ENCODE measurements around the gene LHFPL3.

DNA sequence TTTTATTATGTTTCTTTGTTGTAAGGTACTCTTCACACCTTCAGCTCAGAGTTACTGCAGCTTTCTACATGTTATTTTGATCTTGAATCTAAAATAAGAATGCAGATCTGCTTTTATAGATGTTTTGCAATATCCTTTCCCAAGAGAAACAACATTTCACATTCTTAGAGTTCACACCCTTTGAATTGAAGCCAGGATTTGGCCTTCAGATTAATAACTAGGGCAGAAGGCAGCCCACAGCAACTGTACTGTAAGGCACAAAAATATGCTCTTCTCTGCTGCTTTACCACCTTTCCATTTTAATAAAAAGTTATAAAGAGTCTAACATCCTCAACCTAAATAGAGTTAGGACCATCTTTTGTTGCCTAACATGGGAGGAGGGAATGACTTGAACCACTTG lies 224.7 kb downstream of the LHFPL3 start:
- TF ChIP-seq, protein P1, sequence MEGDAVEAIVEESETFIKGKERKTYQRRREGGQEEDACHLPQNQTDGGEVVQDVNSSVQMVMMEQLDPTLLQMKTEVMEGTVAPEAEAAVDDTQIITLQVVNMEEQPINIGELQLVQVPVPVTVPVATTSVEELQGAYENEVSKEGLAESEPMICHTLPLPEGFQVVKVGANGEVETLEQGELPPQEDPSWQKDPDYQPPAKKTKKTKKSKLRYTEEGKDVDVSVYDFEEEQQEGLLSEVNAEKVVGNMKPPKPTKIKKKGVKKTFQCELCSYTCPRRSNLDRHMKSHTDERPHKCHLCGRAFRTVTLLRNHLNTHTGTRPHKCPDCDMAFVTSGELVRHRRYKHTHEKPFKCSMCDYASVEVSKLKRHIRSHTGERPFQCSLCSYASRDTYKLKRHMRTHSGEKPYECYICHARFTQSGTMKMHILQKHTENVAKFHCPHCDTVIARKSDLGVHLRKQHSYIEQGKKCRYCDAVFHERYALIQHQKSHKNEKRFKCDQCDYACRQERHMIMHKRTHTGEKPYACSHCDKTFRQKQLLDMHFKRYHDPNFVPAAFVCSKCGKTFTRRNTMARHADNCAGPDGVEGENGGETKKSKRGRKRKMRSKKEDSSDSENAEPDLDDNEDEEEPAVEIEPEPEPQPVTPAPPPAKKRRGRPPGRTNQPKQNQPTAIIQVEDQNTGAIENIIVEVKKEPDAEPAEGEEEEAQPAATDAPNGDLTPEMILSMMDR (IDR thresholded peaks at IDR 0.05; ENCODE audit: low read depth, low read length, poor library complexity, severe bottlenecking) = no peak
- no peak for TF ChIP-seq EZH2phosphoT487 (IDR thresholded peaks at IDR 0.05; ENCODE audit: borderline replicate concordance, low read length)
